RWPE1 (cell line): Measurements from ENCODE around the gene HRAS.

Source experiments
- CTCF ChIA-PET: fragments of 350-600 bp; sonication (Branson Sonifier 250); formaldehyde crosslinking; extraction: SDS; loops from one replicate; lab custom pipeline; 2021; lab: Yijun Ruan, JAX
- POLR2A ChIA-PET: fragments of 400-600 bp; formaldehyde crosslinking; extraction: SDS; loops from one replicate; lab custom pipeline; 2020; ENCODE audit warnings: antibody characterized with exemption; ENCODE audit not compliant: low non-redundant PET; lab: Yijun Ruan, JAX
- DNase-seq: peaks from one replicate; pipeline ENCODE4 v3.0.0; 2012; ENCODE audit warnings: low spot score
- H3K27ac ChIP-seq: fragments of 450-650 bp; 2 replicates; pipeline ENCODE4 v1.5.1; 2017
- TF ChIP-seq, protein P1 (sequence below): fragments of 450-650 bp; conservative IDR thresholded peaks from 2 replicates; pipeline ENCODE4 v1.5.1; 2017; ENCODE audit warnings: low read depth, mild to moderate bottlenecking

HRAS gene

GRCh38 chr11:567629-568292 lies 32.4 kb upstream of the HRAS start:
- TF ChIP-seq, protein P1, sequence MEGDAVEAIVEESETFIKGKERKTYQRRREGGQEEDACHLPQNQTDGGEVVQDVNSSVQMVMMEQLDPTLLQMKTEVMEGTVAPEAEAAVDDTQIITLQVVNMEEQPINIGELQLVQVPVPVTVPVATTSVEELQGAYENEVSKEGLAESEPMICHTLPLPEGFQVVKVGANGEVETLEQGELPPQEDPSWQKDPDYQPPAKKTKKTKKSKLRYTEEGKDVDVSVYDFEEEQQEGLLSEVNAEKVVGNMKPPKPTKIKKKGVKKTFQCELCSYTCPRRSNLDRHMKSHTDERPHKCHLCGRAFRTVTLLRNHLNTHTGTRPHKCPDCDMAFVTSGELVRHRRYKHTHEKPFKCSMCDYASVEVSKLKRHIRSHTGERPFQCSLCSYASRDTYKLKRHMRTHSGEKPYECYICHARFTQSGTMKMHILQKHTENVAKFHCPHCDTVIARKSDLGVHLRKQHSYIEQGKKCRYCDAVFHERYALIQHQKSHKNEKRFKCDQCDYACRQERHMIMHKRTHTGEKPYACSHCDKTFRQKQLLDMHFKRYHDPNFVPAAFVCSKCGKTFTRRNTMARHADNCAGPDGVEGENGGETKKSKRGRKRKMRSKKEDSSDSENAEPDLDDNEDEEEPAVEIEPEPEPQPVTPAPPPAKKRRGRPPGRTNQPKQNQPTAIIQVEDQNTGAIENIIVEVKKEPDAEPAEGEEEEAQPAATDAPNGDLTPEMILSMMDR = no peak
- POLR2A ChIA-PET = interaction anchor here (0.5 kb wide), 1 partner anchor 71 kb away, joined by 5 read pairs; no protein-coding TSS in a partner anchor
- H3K27ac ChIP-seq = peak overlapping the region; percentile 86
- CTCF ChIA-PET = interaction anchor here (0.5 kb wide), 1 partner anchor 19 kb away, joined by 3 read pairs; no protein-coding TSS in a partner anchor
- no peak for DNase-seq

- peak overlapping the region; percentile 86 for H3K27ac ChIP-seq
- TF ChIP-seq, protein P1 = no peak
- CTCF ChIA-PET = interaction anchor here (0.5 kb wide), 1 partner anchor 18 kb away, joined by 3 read pairs; no protein-coding TSS in a partner anchor
- DNase-seq = no peak
- POLR2A ChIA-PET = interaction anchor here (0.5 kb wide), 1 partner anchor 241 kb away, joined by 3 read pairs; no protein-coding TSS in a partner anchor
These were observed 31.7 kb upstream of the HRAS start for GRCh38 chr11:567011-567628.

GRCh38 chr11:565921-566509 lies 30.6 kb upstream of the HRAS start:
- no peak for DNase-seq
- POLR2A ChIA-PET = interaction anchor here (0.7 kb wide), 1 partner anchor 10 kb away, joined by 3 read pairs; no protein-coding TSS in a partner anchor
- peak overlapping the region; percentile 86 for H3K27ac ChIP-seq
- CTCF ChIA-PET = interaction anchor here (0.6 to 1.3 kb wide), 2 partner anchors 12 to 76 kb away, joined by 3 to 5 read pairs; no protein-coding TSS in a partner anchor
- TF ChIP-seq, protein P1 = no peak

DNA sequence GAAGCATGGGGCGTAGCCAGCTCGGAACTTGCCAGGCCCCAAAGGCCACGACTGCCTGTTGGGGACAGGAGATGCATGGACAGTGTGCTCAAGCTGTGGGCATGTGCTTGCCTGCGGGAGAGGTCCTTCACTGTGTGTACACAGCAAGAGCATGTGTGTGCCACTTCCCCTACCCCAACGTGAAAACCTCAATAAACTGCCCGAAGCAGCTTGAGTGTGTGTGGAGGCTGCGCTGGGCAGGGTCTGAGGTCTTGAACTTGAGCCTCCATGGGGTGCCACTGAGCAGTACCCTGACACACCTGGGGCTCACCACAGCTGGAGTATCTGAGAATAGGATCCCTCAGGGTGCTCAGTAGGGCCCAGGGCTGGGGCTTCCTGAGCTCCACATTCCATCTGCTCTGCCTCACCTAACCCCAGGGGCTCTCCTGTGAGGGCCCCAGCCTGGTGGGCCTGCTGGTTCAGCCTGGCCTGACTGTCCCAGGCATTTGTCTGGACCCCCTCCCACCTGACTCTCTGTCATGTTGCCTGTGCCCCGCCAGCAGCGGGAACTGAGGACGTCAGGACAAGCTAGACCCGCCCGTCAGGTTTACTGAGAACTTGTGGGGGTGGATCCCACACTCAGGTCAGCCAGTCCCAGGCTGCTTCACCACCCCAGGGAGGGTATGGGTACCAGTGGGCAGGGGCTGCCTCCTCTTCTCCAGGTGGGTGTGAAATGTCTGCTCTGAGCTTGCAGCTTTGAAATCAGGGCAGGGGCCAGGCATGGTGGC lies 28.6 kb upstream of the HRAS start:
- DNase-seq = no peak
- ChIA-PET CTCF (interaction anchor here (0.6 to 1.5 kb wide), 2 partner anchors 9 to 184 kb away, joined by 3 to 12 read pairs; no protein-coding TSS in a partner anchor), POLR2A (interaction anchor here (0.6 kb wide), 1 partner anchor 9 kb away, joined by 3 read pairs; no protein-coding TSS in a partner anchor)
- TF ChIP-seq, protein P1 = no peak
- peak overlapping the region; percentile 86 for H3K27ac ChIP-seq

DNA sequence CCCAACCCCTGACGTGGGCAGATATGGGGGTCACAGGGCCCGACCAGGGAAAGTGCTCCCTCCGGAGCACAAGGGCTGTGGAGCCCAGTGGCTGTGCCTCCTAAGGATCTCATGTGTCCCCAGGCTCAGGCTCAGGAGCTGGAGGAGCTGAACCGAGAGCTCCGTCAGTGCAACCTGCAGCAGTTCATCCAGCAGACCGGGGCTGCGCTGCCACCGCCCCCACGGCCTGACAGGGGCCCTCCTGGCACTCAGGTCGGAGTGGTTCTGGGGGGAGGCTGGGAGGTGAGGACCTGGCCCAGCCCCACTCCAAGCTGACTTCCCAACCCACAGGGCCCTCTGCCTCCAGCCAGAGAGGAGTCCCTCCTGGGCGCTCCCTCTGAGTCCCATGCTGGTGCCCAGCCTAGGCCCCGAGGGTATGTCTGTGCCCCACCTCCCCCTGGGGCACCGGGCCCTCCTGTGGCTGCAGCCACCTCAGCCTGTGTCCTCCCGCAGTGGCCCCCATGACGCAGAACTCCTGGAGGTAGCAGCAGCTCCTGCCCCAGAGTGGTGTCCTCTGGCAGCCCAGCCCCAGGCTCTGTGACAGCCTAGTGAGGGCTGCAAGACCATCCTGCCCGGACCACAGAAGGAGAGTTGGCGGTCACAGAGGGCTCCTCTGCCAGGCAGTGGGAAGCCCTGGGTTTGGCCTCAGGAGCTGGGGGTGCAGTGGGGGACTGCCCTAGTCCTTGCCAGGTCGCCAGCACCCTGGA lies 27.9 kb upstream of the HRAS start:
- no peak for DNase-seq
- ChIA-PET POLR2A (no interaction called here), CTCF (interaction anchor here (0.6 to 1.5 kb wide), 2 partner anchors 8 to 184 kb away, joined by 3 to 12 read pairs; no protein-coding TSS in a partner anchor)
- H3K27ac ChIP-seq = peak overlapping the region; percentile 86
- TF ChIP-seq, protein P1 = no peak
